Left ventricle myocardium inferior (tissue), 1 donor: ENCODE data around the gene ARAP2. TPM values are rescaled to one million over a fixed set of nuclear protein-coding genes. Genes with fewer than 3 reads are reported as not detected.

Experiments
- DNase-seq: peaks from one replicate; pipeline ENCODE4 v3.0.0-alpha.2; 2020
- H3K27ac ChIP-seq: fragments of 200-600 bp; replicated peaks from 2 replicates; pipeline ENCODE4 v1.8.0; 2021
- H3K27me3 ChIP-seq: fragments of 200-600 bp; 2 replicates; pipeline ENCODE4 v1.8.0; 2021; ENCODE audit warnings: low read depth
- H3K36me3 ChIP-seq: fragments of 200-600 bp; 2 replicates; pipeline ENCODE4 v1.8.0; 2021
- H3K4me1 ChIP-seq: fragments of 200-600 bp; 2 replicates; pipeline ENCODE4 v1.8.0; 2021
- H3K4me3 ChIP-seq: fragments of 200-600 bp; 2 replicates; pipeline ENCODE4 v1.8.0; 2021; ENCODE audit warnings: mild to moderate bottlenecking, moderate library complexity
- H3K9me3 ChIP-seq: fragments of 200-600 bp; replicated peaks from 2 replicates; pipeline ENCODE4 v1.8.0; 2021
- CTCF ChIP-seq: fragments of 200-600 bp; IDR thresholded peaks from 2 replicates; pipeline ENCODE4 v1.8.0; 2021; ENCODE audit warnings: antibody characterized with exemption, mild to moderate bottlenecking, borderline replicate concordance
- intact Hi-C: fragments of 100-400 bp; cut with micrococcal nuclease; formaldehyde crosslinking; loops from one replicate; pipeline ENCODE4 v1.11.0; 2022
- total RNA-seq: library from RNA; stranded (reverse); fragmentation: NEBNext Ultra II Directional; extraction: Animal tissue kit (Norgen Biotek cat#: 25700); gene quantifications from one replicate; pipeline ENCODE4 v1.2.1, GENCODE V29; 2021
- donor health status: DM: no; HTN: yes; CAD: no; lungs with severe emphysema.

The ARAP2 gene
- total RNA-seq, 1 donor from 2014 or later = 2.9 TPM

- no peak overlapping the region for H3K27ac ChIP-seq
Measured at GRCh38 chr4:36214735-36215485, 29.4 kb downstream of the ARAP2 start.

DNA sequence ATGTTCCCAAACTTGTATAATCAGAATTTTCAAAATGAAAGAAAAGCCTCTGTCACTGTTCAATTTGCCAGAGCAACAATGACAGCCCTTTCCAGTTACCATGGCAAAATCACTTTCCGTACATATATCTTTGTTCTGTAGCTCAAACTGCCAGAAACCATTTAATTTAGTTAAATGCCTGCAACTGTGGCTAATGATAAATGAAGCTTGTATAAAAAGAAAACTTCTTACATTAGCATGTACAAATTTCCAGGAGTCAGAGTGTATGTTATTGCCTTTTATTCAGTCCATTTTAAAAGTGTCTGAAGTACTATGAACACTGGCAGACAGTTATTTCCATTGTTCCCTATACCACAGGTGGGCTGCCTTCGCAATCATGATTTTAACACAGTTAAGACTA lies 30.3 kb downstream of the ARAP2 start:
- H3K27ac ChIP-seq = no peak overlapping the region
- H3K36me3 ChIP-seq = no peaks in the 10 kb centered on the region
- no peak for TF ChIP-seq CTCF
- no peak overlapping the region for H3K4me3 ChIP-seq
- H3K4me1 ChIP-seq = no peaks in the 10 kb centered on the region
- DNase-seq = no peak
- no peaks in the 10 kb centered on the region for H3K9me3 ChIP-seq
- intact Hi-C loops = no loop called here
- no peaks in the 10 kb centered on the region for H3K27me3 ChIP-seq

More at GRCh38 chr4:36214735-36215485, 29.4 kb downstream of the ARAP2 start:
- no peaks in the 10 kb centered on the region for H3K4me1 ChIP-seq
- no peak for DNase-seq
- no peak for TF ChIP-seq CTCF
- no peaks in the 10 kb centered on the region for H3K36me3 ChIP-seq
- intact Hi-C loops = no loop called here
- H3K9me3 ChIP-seq = no peaks in the 10 kb centered on the region
- no peaks in the 10 kb centered on the region for H3K27me3 ChIP-seq
- no peak overlapping the region for H3K4me3 ChIP-seq

DNA sequence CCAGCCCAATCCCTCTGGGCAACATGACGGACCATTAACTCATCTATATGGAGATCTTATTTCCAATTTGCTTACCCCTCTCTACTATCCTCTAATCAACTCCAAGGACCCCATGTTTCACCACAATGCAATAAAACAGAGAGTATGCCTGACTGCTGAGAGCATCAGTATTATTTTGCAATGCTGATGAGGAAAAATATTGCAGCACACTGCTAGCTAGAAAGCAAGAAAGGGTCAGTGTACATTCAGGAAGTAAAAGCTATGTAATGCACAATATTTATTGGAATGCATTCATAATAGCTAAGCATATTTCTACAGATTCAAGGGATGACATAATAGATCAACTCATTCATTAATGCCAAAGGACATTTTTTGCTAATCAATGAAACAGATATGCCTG lies 33.2 kb downstream of the ARAP2 start:
- no peaks in the 10 kb centered on the region for H3K9me3 ChIP-seq
- TF ChIP-seq CTCF = no peak
- intact Hi-C loops = no loop called here
- DNase-seq = no peak
- H3K4me3 ChIP-seq = no peak overlapping the region
- no peak overlapping the region for H3K27ac ChIP-seq
- no peaks in the 10 kb centered on the region for H3K4me1 ChIP-seq
- no peaks in the 10 kb centered on the region for H3K27me3 ChIP-seq
- H3K36me3 ChIP-seq = no peaks in the 10 kb centered on the region

DNA sequence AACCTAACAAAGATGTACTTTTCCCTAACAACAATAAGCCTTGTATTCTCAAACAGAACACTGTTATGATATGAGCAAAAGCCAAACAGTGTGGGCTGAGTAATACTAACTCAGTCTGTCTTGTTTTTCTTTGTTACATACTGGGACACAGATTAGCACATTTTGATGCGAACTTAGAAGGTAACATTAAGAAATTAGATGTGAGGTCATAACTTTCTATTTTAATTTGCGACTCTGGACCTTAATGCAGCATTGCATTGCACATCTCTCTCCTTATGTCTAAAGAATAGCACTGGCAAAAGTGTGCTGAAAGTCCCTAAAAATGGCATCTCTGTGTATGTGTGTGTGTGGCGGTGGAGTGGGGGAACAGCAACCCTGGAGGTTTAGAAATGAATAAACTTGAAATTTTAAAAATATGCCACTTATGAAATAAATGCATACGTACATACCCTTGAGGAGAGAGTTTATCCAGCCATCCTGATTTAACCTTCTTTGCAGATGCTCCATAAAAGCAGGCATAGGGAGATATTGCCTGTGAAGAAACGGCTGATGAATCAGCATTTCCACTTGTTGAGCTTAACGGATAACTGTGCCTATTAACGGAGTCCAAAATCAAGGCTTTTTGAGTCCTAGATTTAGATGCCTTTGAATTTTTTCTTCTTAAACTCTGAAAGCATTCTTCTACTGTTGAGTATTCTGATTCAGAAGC lies 34.2 kb downstream of the ARAP2 start:
- no peak overlapping the region for H3K27ac ChIP-seq
- H3K9me3 ChIP-seq = no peaks in the 10 kb centered on the region
- TF ChIP-seq CTCF = no peak
- H3K4me1 ChIP-seq = no peaks in the 10 kb centered on the region
- no peak for DNase-seq
- intact Hi-C loops = no loop called here
- no peaks in the 10 kb centered on the region for H3K27me3 ChIP-seq
- H3K4me3 ChIP-seq = no peak overlapping the region
- no peaks in the 10 kb centered on the region for H3K36me3 ChIP-seq

- Histone ChIP-seq H3K4me1 (no peaks in the 10 kb centered on the region), H3K9me3 (no peaks in the 10 kb centered on the region), H3K27me3 (no peaks in the 10 kb centered on the region), H3K4me3 (no peak overlapping the region), H3K27ac (no peak overlapping the region), H3K36me3 (no peaks in the 10 kb centered on the region)
- no peak for TF ChIP-seq CTCF
- intact Hi-C loops = no loop called here
- no peak for DNase-seq
Measured at GRCh38 chr4:36208893-36209473, 35.3 kb downstream of the ARAP2 start.
